DMS114 treated with DMSO at 0.1 percent for 48 hours (cell line): ENCODE measurements around the gene MSL1.

Experiments used
- DNase-seq: peaks from one replicate; lab custom pipeline; 2025; ENCODE audit not compliant: unreplicated experiment; lab: John Stamatoyannopoulos, UW

Gene MSL1

GRCh38 chr17:40103688-40104087, 18.1 kb upstream of the MSL1 start:
- no peak for DNase-seq

DNA sequence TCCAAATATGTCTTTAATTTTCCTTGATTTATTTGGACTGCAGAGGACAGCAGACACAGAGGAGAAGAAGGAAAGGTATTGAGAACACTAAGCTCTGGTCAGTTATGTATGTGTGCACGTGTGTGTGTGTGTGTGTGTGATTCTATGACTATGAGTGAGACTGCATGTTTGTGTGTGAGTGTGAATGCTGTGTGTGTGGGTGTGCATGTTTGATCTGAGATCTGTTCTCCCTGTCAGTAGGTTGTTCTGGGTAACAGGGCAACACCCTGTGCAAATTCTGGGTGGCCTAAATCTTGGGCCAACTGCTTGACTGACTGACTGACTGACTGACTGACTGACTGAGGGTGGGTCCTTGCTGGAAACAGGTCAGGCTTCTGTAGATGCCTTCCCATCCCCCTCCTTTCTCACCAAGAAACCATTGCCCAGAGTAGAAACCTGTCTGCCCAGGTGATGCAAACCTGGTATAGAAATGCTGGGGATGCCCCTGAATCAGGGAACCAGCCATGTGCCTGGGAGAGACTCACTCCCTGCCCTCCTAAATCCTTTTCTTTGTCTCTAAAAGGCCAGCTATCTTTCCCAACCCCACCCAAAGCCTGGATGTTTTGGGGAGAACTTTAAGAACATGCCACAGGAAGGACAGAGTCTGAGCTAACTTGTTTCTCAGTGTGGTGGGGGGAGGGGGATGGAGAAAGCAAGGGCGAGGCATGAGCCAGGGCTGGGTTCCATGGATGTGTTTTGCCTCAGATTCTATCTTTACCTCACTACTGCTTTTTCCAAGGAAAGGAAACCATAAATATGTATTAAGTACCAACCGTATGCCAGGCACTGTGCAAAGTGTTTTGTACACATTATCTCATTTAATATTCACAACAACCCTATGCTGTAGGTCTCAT, 16.9 kb upstream of the MSL1 start:
- DNase-seq, result no peak

- no peak for DNase-seq
Measured at GRCh38 chr17:40105861-40106759, 15.7 kb upstream of the MSL1 start.

- no peak for DNase-seq
Measured at GRCh38 chr17:40106760-40107521, 14.8 kb upstream of the MSL1 start.

- DNase-seq, result no peak
Measured at GRCh38 chr17:40107522-40108174, 14.1 kb upstream of the MSL1 start.

DNA sequence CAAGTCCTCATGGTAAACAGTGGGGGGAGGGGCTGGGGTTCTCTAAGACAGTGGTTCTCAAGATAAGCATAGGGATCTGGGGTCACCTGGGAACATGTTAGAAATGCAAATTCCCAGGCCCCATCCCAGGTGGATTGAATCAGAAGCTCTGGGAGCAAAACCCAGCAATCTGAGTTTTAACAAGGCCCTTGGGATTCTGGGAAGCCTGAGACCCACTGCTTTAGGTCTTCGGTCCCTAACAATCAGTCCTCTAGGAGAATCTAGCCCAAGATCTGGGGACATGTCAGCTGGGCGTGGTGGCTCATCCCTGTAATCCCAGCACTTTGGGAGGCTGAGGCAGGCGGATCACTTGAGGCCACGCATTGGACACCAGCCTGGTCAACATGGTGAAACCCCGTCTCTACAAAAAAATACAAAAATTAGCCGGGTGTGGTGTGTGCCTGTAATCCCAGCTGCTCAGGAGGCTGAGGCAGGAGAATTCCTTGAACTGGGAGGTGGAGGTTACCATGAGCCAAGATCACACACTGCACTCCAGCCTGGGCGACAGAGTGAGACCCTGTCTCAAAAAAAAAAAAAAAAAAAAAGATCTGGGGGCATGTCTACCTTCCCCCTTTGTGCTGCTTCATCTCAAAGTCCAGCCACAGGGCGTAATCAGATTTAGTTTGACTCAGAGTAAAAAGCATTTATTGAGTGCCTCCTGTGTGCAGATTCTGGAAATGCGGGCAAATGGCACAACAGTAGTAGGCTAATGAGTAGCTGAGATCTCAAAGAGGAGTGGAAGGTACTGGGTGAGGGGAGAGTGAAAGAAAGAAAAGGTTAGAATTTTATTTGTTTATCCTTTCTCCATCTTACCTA, 12.6 kb upstream of the MSL1 start:
- no peak for DNase-seq

DNA sequence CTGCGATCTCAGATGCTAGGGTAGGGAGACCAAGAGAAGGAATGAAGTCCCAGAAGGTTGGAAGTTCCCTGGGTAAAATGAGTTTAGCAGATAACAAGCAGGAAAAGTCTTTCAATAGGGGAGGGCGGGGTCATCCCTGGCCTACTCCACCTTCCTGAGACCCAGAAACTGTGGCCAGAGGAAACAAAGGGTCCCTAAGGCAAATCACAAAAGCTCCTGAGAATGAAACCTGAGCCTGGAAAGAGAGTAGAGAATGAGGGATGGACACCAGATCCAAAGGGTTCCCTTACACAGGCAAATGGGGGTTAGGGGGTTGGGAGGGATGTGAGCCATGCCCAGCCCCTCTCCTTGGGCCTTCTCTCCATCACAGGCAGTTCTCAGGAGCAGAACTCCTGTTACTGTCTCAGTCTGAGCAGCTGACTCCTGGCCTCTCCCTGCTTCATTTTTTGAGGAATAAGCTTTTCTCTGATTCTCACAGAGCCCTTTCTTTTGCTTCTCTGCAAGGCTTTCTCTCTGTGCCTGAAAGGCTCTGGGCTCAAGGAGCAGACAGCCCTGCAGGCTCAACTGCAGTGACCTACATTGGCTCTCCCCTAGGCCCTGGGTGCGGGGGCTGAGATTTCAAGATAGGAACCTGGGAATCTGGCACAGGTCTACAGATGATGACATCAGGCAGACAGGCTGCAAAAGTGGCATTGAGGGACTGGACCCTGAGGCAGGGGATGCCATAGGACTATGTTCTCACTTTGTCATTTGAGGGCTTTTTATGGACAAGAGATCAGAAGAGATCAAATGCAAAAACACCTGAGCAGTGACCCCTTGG, 11.5 kb upstream of the MSL1 start:
- DNase-seq, result no peak

DNA sequence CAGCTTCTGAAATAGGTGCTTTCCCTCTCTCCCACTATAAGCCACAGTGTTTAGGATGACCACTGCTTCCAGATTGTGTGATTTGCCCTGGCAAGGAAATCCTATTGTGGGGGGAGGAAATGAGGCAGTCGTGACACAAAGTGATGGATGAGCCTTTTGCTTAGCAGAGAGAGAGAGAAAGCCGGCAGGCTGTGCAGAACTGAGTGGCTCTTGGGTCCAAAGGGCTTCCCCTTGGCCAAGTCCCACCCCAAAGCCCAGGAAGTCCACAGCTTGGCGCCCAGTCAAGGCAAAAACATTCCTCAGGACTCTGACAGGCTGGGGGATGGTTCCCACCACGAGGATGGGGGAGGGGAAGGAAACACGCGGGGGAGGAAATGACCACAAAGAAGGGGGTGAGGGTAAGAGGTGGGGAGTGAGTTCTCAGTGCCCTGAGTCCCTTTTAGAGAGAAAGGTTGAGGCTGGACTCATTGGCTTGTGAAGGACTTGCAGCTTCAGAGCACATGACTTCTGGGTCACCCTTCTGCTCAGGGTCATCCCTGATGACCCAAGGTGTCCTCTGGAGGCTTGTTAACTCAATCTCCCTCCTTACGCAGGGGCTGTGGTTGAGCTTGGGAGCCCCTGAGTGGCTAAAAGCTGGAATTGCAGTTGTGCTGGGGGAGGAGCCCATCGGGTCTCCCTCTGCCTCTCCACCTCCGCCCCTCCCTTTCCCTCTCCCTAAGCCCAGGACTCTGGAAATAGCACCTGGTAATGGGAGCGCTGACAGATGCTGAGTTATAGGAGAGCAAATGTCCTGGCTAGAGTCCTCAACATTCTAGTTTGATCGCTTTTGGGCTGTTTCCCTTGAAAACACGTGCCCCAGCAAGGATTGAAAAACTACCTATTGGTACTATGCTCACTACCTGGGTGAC, 10.3 kb upstream of the MSL1 start:
- DNase-seq, result peak; percentile 73

DNA sequence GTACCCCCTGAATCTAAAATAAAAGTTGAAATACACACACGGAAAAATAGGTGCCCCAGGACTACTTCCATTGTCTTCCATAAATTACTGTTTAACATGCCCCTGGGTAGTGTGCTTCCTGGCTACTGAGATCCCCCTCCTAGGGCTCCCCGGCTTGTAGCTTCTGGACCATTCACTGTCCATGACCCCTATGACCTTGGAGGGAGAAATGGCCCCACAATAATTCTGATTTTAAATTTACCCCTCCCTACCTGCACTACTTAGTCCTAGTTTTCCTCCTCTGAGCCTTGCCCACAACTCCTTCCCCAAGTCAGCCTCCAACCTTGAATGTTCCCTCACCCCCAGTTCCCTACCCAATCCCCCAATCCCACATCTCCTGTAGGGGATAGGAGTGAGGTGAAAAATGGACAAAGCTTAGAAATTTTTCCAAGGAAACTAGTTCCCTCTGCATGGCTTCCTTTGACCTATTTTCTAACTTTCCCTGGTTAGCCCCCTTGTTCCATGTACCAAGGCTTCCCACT, 9.5 kb upstream of the MSL1 start:
- DNase-seq, result no peak

- no peak for DNase-seq
Measured at GRCh38 chr17:40112718-40113109, 9.1 kb upstream of the MSL1 start.

DNA sequence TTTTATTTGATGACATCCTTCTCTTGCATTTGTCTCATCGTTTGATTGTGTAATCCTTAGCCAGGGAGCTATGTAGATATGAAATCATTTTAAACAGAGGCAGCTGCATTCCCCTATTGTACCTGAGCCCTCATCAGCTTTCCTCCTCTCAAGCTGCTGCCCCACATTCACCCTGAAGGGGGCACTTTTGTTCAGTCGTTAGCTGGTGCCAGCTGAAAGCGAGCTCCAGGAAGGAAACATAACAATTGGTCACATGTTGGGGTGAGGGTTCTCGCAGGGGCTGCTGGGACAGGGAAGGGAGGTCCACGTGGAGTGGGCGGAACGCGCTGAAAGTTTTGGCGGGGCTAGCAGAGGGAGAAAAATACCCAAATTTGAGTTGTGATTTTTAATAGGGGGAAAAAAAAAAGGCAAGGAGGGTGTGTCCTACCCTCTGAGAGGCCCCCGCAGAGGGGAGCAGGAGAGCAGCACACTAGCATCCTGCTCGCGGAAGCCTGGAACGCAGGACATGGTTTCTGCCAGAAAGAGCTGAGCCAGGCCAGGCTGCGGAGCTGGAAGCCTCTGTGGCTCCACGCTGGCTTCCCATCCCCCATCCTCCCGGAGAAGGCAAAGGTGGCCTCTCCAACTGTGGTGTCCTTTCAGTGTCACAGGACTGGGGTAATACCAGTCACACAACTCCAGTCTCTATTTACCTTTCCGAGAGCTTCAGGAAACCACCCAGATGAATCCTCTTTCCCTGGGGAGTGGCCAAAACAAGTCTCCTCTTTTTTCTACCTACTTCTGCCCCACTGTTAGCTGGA, 8.5 kb upstream of the MSL1 start:
- peak; percentile 91 for DNase-seq

GRCh38 chr17:40113907-40114245, 7.9 kb upstream of the MSL1 start:
- DNase-seq, result no peak

GRCh38 chr17:40115101-40115436, 6.7 kb upstream of the MSL1 start:
- DNase-seq, result no peak

DNA sequence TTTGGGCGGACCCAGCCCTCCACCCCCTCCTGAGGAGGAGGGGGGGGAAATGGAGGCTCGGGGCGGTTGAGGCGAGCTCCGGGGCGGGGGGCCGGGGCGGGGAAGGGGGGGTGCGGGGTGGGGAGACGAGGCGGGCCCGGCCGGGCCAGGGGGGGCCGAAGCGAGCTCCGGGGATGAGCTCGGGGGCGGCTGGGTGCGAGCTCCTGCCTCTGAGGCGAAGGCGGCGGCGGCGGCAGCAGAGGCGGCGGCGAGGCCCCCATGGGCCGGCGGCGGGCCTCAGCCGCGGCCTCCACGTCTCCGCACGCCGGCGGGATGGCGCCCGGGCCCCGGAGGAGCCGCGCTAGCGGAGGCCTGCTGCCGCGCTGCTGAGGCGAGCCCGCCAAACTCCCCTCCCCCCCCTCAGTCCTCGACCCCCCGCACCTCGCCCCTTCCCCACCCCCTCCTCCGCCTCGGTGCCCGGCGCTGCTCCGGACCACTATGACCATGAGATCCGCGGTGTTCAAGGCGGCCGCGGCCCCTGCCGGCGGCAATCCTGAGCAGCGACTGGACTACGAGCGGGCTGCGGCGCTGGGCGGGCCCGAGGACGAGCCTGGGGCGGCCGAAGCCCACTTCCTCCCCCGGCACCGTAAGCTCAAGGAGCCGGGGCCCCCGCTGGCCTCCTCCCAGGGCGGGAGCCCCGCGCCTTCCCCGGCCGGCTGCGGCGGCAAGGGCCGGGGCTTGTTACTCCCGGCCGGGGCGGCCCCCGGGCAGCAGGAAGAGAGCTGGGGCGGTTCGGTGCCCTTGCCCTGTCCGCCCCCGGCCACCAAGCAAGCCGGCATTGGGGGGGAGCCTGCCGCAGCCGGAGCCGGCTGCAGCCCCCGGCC, 596 bp downstream of the MSL1 start:
- DNase-seq, result no peak

DNA sequence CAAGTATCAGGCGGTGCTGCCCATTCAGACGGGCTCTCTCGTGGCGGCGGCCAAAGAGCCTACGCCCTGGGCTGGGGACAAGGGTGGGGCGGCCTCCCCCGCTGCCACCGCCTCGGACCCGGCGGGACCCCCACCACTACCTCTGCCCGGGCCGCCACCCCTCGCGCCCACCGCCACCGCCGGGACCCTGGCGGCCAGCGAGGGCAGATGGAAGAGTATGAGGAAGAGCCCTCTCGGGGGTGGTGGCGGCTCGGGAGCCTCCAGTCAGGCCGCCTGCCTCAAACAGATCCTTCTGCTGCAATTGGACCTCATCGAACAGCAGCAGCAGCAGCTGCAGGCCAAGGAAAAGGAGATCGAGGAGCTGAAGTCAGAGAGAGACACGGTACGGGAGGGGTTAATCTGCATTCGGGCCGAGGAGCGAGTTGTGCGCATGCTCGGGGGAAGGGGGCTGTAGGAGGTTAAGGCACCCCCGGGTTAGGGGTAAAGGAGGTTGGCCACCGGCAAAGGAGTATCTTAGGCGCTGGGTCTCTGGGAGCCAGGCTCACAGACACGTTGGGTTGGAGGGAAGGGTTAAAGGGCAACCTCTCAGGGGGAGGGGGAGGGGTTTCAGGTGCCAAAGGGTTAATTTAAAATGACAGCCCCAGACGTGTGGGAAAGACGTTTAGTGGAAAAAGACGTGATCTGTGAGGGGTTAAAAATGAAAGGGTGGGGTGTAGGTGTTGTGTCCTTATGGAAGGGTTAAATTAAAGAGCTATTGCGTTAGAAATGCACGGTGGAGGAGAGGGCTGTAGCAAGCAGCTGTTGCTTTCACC, 1.4 kb downstream of the MSL1 start:
- DNase-seq, result peak; percentile 40

DNA sequence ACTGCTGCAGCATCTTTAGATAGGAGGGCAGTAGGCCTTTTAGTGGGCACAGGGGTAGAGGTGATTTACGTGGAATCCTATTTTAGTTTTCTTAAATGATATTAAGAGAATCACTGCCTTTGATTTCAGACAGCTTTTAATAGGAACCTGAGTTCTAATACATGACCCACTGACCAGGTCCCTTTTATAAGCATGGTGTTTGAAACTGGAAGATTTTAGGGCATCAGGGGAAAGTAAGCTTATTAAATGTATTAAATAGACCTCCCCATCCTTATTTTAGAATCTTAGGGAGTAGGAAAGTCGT, 2.0 kb downstream of the MSL1 start:
- no peak for DNase-seq
